Activated CD4-positive, alpha-beta T cell treated with anti-CD3 and anti-CD28 coated beads for 36 hours (primary cell): ENCODE results near the gene GMEB1. TPM values are rescaled to one million over a fixed set of nuclear protein-coding genes. Genes with fewer than 3 reads are reported as not detected.
"Not testable (repeated sequence)": the region's sequence is repeated elsewhere in the genome, so short reads cannot be mapped to it uniquely, and the experiment has no call there.

Experiments
- ATAC-seq: fragments of 200-7000 bp; cut with Tn5 transposase; one replicate; pipeline ENCODE4 v1.10.0; 2021; ENCODE audit warnings: mild to moderate bottlenecking, moderate library complexity
- CTCF ChIA-PET: fragments of 350-600 bp; sonication (Branson Sonifier 250); formaldehyde crosslinking; loops from one replicate; lab custom pipeline; 2021; ENCODE audit warnings: antibody characterized with exemption; lab: Charles Lee
- POLR2A ChIA-PET: fragments of 350-600 bp; sonication (Branson Sonifier 250); formaldehyde crosslinking; loops from one replicate; lab custom pipeline; 2021; ENCODE audit warnings: antibody characterized with exemption, inconsistent platforms; lab: Charles Lee
- DNase-seq: peaks from one replicate; pipeline ENCODE4 v3.0.0-alpha.2; 2020
- H3K27ac Mint-ChIP-seq: one replicate; pipeline ENCODE4 v1.8.0; 2021; ENCODE audit warnings: mixed read lengths
- H3K27me3 Mint-ChIP-seq: one replicate; pipeline ENCODE4 v1.8.0; 2021; ENCODE audit warnings: mixed read lengths
- H3K36me3 Mint-ChIP-seq: one replicate; pipeline ENCODE4 v1.8.0; 2021; ENCODE audit warnings: low read depth, mixed read lengths
- H3K4me1 Mint-ChIP-seq: one replicate; pipeline ENCODE4 v1.8.0; 2021; ENCODE audit warnings: mixed read lengths
- H3K4me3 Mint-ChIP-seq: one replicate; pipeline ENCODE4 v1.8.0; 2021; ENCODE audit warnings: mild to moderate bottlenecking, moderate library complexity, mixed read lengths
- H3K9me3 Mint-ChIP-seq: one replicate; pipeline ENCODE4 v1.8.0; 2021; ENCODE audit warnings: low read depth, mixed read lengths
- intact Hi-C, 2 experiments: fragments of 100-400 bp; cut with DNase I in 1 of 2; cut with micrococcal nuclease in 1 of 2; formaldehyde crosslinking; loops; one replicate each; pipeline versions ENCODE4 v1.14.2 to v1.15.1; 2022 to 2024; cut with DNase I, micrococcal nuclease
- total RNA-seq, 2 experiments: library from RNA; stranded (reverse); gene quantifications; one replicate each; pipeline ENCODE4 v1.2.3, GENCODE V29; 2021

GMEB1 gene
- total RNA-seq, 2 experiments from 2014 or later = 20.3 to 25.4 TPM

DNA sequence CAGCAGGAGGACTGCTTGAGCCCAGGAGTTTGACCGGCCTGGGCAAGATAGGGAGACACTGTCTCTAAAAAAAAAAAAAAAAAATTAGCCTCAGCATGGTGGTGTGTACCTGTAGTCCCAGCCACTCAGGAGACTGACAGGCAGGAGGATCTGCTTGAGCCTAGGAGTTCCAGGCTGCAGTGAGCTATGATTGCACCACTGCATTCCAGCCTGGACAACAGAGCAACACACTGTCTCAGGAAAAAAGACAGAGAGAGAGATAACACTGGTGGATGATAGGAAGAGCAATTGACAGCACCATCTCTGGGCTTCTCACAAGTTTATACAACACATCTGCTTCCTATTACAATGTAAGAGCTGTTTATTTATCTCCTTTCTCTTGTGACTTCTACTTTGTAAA, 22.5 kb upstream of the GMEB1 start:
- Mint-ChIP-seq H3K4me3 (no peak overlapping the region), H3K36me3 (peaks cover 4% of the 10 kb centered on the region), H3K4me1 (peaks cover 46% of the 10 kb centered on the region), H3K27ac (peak overlapping the region; percentile 78), H3K9me3 (no peaks in the 10 kb centered on the region), H3K27me3 (no peaks in the 10 kb centered on the region)
- DNase-seq (no peak), ATAC-seq (no peak)
- ChIA-PET CTCF (no interaction called here), POLR2A (interaction anchor here (0.6 to 0.8 kb wide), 2 partner anchors 65 to 139 kb away, joined by 3 to 5 read pairs; no protein-coding TSS in a partner anchor)
- intact Hi-C loops = loop anchor here (5.0 to 10.0 kb wide), 3 partner anchors 399 to 814 kb away; partner anchors contain the start of genes EYA3 (in 1 of the 2) and PPP1R8 (in 1 of the 2)

DNA sequence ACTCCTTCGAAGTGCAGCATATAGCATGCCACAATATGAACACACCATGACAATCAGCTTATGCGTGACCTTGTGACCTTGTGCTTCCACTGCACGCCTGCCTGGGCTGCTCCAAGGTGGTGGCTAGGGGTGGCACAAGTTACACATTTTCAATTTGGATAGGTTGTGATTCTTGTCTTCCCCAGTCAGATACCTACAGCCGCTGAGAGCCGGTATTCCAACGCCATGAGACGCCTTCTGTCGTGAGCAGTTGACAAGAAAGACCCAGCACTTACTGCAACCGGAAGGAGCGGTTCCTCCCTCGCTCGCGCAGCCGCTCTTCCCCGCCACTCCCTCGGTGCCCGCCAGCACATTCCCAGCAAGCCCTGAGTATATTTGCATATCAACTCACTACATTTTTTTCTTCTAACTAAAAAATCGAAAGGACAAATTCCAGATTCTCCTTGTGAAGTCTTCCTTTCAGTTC, 20.5 kb upstream of the GMEB1 start:
- Mint-ChIP-seq H3K27ac (peak overlapping the region; percentile 100), H3K4me1 (peaks cover 34% of the 10 kb centered on the region), H3K4me3 (peak overlapping the region; percentile 83), H3K36me3 (peaks cover 4% of the 10 kb centered on the region), H3K9me3 (no peaks in the 10 kb centered on the region), H3K27me3 (no peaks in the 10 kb centered on the region)
- ATAC-seq (peak; percentile 83), DNase-seq (peak; percentile 95)
- ChIA-PET CTCF (interaction anchor here (0.6 to 1.2 kb wide), 4 partner anchors 21 to 402 kb away, joined by 3 to 4 read pairs (median 3); partner anchors contain the start of gene GMEB1), POLR2A (interaction anchor here (0.5 to 2.8 kb wide), 45 partner anchors 7 to 1122 kb away, joined by 3 to 96 read pairs (median 6); partner anchors contain the start of genes ATP5IF1, EPB41, GMEB1 and MED18)
- intact Hi-C loops = loop anchor here (1.0 to 10.0 kb wide), 12 partner anchors 20 to 816 kb away; partner anchors contain the start of genes GMEB1 (in 2 of the 2), YTHDF2 (in 2 of the 2), EYA3 (in 1 of the 2) and PPP1R8 (in 1 of the 2)

DNA sequence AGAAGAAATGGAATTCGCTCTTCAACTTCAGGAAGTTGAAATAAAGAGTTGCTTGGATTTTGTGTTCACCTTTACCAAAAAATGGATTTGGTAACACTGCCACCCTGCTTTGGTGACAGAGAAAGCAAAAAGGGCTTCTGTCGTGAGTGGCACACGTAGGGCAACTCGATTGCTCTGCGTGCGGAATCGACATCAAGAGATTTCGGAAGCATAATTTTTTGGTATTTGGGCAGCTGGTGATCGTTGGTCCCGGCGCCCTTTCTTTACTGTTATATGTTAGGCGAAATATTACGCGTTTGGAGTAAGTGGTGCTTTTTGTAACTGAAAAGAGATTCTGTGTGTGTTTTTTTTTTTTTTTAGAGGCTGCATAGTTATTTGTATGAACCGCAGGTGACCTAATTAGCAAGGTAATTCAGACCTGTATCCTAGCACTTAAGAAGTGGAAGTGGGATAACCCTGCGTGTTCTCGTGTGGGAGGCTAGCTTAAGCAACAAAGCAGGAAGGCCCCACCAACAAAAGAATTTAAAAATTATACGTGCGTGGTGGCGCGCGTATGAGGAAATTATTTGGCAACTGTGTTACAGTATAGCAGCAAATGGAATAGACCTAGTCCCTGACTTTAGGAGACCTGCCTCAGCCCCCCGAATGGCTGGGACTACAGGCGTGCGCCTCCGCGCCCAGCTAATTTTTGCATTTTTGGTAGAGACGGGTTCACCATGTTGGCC, 19.9 kb upstream of the GMEB1 start, which contains the start of gene RNU11:
Gene RNU11, plus strand, starts transcription at position 127 of the 725 bp plus-strand sequence.
- H3K36me3 Mint-ChIP-seq = peaks cover 4% of the 10 kb centered on the region
- peak; percentile 93 for DNase-seq
- CTCF ChIA-PET = interaction anchor here (0.6 to 1.2 kb wide), 5 partner anchors 20 to 402 kb away, joined by 3 to 5 read pairs (median 3); partner anchors contain the start of gene GMEB1

DNA sequence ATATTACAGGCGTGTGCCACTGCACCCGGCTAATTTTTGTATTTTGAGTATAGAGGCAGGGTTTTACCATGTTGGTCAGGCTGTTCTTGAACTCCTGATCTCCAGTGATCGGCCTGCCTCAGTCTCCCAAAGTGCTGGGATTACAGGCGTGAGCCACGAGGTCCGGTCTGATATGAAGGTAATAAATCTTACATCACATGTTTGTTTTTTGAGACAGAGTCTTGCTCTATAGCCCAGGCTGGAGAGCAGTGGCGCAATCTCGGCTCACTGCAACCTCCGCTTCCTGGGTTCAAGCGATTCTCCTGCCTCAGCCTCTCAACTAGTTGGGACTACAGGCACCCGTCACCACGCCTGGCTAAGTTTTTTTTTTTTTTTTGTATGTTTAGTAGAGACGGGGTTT, 15.5 kb upstream of the GMEB1 start:
- ATAC-seq, H3K9me3 Mint-ChIP-seq, H3K27ac Mint-ChIP-seq, intact Hi-C loops, H3K4me3 Mint-ChIP-seq, H3K36me3 Mint-ChIP-seq, CTCF ChIA-PET, DNase-seq, H3K27me3 Mint-ChIP-seq, POLR2A ChIA-PET, H3K4me1 Mint-ChIP-seq: not testable (repeated sequence)

More for the DNA sequence above, 19.9 kb upstream of the GMEB1 start, which contains the start of gene RNU11:
- no peaks in the 10 kb centered on the region for H3K9me3 Mint-ChIP-seq
- no peaks in the 10 kb centered on the region for H3K27me3 Mint-ChIP-seq
- H3K27ac Mint-ChIP-seq = peak within 1 kb of the TSS; percentile 100
- peak; percentile 83 for ATAC-seq
- intact Hi-C loops = loop anchor here (1.0 to 10.0 kb wide), 12 partner anchors 20 to 816 kb away; partner anchors contain the start of genes GMEB1 (in 2 of the 2), YTHDF2 (in 2 of the 2), EYA3 (in 1 of the 2) and PPP1R8 (in 1 of the 2)
- peak within 1 kb of the TSS; percentile 83 for H3K4me3 Mint-ChIP-seq
- POLR2A ChIA-PET = interaction anchor here (0.5 to 2.8 kb wide), 60 partner anchors 8 to 1123 kb away, joined by 3 to 96 read pairs (median 5); partner anchors contain the start of genes ATP5IF1, EPB41, FAM76A and GMEB1
- H3K4me1 Mint-ChIP-seq = peaks cover 34% of the 10 kb centered on the region

DNA sequence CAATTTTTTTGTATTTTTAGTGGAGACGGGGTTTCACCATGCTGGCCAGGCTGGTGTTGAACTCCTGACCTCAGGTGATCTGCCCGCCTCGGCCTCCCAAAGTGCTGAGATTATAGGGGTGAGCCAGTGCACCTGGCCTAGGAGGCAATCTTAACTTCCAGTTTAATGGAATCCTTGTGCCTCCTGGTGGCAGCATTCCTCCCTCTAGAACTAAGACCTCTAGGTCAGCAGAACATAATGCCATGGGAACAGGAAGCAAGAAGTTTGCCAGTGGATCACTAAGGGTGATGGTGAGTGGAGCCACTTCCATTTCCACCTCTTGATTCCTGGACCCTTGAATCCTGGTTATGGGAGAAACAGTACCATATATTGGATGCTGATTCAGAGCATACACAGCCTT, 14.7 kb upstream of the GMEB1 start:
- H3K4me1 Mint-ChIP-seq, H3K4me3 Mint-ChIP-seq, POLR2A ChIA-PET, intact Hi-C loops, H3K36me3 Mint-ChIP-seq, H3K9me3 Mint-ChIP-seq, DNase-seq, H3K27ac Mint-ChIP-seq, ATAC-seq, H3K27me3 Mint-ChIP-seq, CTCF ChIA-PET: not testable (repeated sequence)

DNA sequence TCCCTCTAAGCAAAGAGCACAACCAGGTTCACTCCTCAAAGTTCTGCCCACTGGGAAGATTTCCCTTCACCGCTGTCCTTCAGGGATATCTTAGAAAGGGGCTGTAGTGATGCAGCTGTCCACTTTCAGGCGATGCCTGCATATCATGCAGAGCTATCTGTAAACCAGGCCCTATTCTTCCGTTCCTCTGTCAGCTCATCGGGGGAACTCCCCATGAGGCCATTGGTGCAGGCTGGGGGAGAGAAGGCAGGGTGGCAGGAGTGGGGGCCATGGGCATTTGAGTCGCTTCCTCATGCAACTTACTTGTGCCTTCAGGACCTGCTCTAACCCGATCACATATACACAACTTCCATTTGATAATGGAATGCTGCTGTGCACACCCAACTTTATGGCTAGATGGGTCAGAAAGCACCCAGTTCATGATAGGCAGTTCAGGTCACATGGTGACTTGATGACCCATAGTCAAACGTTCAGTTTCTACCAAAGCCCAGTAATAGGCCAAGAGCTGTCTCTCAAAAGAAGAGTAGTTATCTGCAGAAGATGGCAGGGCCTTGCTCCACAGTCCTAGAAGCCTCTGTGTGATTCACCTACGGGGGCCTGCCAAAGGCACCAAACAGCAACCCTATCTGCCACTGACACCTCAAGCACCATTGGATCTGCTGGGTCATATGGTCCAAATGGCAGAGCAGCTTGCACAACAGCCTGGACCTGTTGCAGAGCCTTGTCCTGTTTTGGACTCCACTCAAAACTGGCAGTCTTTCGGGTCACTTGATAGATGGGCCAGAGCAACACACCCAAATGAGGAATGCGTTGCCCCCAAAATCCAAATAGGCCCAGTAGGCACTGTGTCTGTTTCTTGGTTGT, 12.9 kb upstream of the GMEB1 start:
- H3K4me1 Mint-ChIP-seq, H3K36me3 Mint-ChIP-seq, H3K27me3 Mint-ChIP-seq, DNase-seq, H3K4me3 Mint-ChIP-seq, ATAC-seq, H3K9me3 Mint-ChIP-seq, H3K27ac Mint-ChIP-seq, intact Hi-C loops: not testable (repeated sequence)
- CTCF ChIA-PET = interaction anchor here (1.0 kb wide), 1 partner anchor 20 kb away, joined by 3 read pairs; no protein-coding TSS in a partner anchor
- POLR2A ChIA-PET = interaction anchor here (0.6 to 0.7 kb wide), 2 partner anchors 11 to 76 kb away, joined by 3 read pairs; no protein-coding TSS in a partner anchor

DNA sequence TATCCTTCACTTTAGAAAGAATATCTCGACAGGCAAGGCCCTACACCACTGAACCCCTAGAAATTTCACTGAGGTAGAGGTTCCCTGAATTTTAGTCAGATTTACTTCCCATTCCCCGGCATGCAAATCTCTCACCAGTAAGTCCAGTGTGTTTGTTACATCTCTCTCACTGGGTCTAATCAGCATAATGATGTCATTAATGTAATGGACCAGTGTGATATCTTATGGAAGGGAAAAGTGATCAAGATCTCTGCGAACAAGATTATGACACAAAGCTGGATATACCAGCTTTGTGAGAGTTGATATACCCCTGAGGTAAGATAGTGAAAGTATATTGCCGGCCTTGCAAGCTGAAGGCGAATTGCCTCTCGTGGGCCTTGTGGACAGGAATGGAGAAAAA, 12.2 kb upstream of the GMEB1 start:
- Mint-ChIP-seq H3K36me3 (no peaks in the 10 kb centered on the region), H3K4me3 (no peak overlapping the region), H3K4me1 (no peaks in the 10 kb centered on the region), H3K9me3 (no peaks in the 10 kb centered on the region), H3K27me3 (no peaks in the 10 kb centered on the region), H3K27ac (no peak overlapping the region)
- DNase-seq (no peak), ATAC-seq (no peak)
- intact Hi-C loops = no loop called here
- ChIA-PET POLR2A (interaction anchor here (0.6 kb wide), 1 partner anchor 12 kb away, joined by 3 read pairs; no protein-coding TSS in a partner anchor), CTCF (no interaction called here)

DNA sequence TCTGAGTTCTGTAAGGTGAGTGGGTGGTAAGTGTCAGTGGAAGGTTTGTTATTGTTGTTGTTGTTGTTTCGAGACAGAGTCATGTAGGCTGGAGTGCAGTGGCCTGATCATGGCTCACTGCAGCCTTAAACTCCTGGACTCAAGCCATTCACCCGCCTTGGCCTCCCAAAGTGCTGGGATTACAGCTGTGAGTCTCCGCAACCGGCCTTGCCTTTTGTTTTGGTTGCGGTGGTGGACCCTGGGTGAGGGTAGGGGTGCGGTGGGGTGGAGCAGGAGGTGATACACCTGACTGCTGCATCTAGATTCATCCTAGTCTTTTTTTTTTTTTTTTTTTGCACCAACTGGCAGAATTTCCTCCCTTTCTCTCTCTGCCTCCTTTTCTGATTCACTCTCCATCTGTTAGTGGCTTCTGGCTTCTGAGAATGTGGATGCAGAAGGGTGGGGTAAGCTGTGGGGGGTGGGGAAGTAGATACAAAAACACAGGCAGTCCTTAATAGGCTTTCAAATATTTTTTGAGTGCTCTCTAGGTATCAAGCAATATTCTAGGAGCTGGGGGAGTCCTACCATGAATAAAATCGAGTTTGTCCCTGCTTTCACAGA, 4.6 kb upstream of the GMEB1 start:
- Mint-ChIP-seq H3K9me3 (no peaks in the 10 kb centered on the region), H3K27ac (no peak overlapping the region), H3K4me3 (no peak overlapping the region), H3K36me3 (no peaks in the 10 kb centered on the region), H3K4me1 (peaks cover 8% of the 10 kb centered on the region), H3K27me3 (no peaks in the 10 kb centered on the region)
- POLR2A ChIA-PET = interaction anchor here (1.2 kb wide), 1 partner anchor 15 kb away, joined by 5 read pairs; the partner anchor contains the start of gene RNU11
- CTCF ChIA-PET = interaction anchor here (0.6 kb wide), 1 partner anchor 140 kb away, joined by 3 read pairs; no protein-coding TSS in a partner anchor
- ATAC-seq (no peak), DNase-seq (no peak)
- intact Hi-C loops = no loop called here

DNA sequence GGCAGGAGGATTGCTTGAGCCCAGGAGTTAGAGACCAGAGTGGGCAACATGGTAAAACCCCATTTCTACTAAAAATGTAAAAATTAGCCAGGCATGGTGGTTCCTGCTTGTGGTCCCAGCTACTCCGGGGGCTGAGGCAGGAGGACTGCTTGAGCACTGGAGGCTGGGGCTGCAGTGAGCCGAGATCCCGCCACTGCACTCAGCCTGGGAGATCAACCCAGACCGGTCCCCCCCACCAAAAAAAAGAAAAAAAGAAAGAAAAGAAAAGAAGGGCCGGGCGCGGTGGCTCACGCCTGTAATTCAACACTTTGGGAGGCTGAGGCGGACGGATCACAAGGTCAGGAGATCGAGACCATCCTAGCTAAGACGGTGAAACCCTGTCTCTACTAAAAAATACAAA, 1.8 kb upstream of the GMEB1 start:
- no peak for DNase-seq
- CTCF ChIA-PET = interaction anchor here (2.0 to 2.3 kb wide), 2 partner anchors 24 to 25 kb away, joined by 6 to 7 read pairs; partner anchors contain the start of gene TAF12
- POLR2A ChIA-PET = interaction anchor here (3.0 kb wide), 1 partner anchor 18 kb away, joined by 96 read pairs; the partner anchor contains the start of gene RNU11
- Mint-ChIP-seq H3K27me3 (no peaks in the 10 kb centered on the region), H3K4me3 (peak overlapping the region; percentile 38), H3K9me3 (no peaks in the 10 kb centered on the region), H3K36me3 (peaks cover 3% of the 10 kb centered on the region), H3K4me1 (peaks cover 11% of the 10 kb centered on the region), H3K27ac (no peak overlapping the region)
- ATAC-seq = no peak
- intact Hi-C loops = no loop called here
